ENCODE measurements around the gene GRM4. TPM values are rescaled to one million over a fixed set of nuclear protein-coding genes. Genes with fewer than 3 reads are reported as not detected.

The GRM4 gene
- total RNA-seq, 2 donors from 2014 or later = 4.4 TPM; not detected in 1

DNA sequence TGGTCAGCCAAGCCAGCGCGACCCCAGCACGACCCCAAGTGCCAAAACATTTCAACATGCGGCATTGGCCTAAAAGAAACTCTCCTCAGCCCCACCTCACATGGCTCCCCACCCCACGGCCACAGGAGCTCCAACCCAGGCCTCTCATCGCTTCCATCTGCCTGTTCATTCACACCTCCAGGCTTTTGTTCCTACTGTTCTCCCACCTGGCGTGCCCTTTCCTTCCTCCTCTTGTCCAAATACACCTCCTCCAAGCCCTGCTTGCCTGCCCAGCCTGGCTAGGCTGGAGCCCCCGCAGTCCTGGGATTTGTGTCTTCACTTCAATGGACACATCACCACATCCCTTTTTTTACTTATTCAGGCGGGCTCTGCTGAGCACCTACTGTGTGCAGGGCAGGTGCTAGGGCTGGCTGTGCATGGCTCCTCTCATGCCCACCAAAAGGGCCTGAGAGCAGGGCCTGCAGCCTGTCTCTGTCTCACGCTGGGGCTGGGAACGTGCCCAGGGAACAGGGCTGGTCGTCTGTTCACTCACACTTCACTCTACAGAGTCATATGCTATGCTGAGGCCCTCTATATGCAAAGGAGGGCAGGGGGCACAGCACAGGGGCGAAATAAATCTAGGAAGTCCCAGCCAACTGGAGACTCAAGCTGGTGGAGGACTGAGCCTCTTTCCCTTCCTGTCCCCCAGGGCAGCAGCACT, 61.1 kb downstream of the GRM4 start:
- Histone ChIP-seq H3K27me3 (replicated peaks; ENCODE audit: insufficient read depth) (no peaks in the 10 kb centered on the region), H3K36me3 (no peaks in the 10 kb centered on the region), H3K9me3 (no peaks in the 10 kb centered on the region), H3K27ac (no peak overlapping the region), H3K4me3 (no peak overlapping the region), H3K4me1 (replicated peaks) (no peaks in the 10 kb centered on the region)
- WGBS = 67% methylated on average over 13 of the region's 13 CpGs
- no peak for DNase-seq (ENCODE audit: low spot score)
- TF ChIP-seq POLR2A (IDR thresholded peaks at IDR 0.05) = no peak
- no peak for TF ChIP-seq CTCF (IDR thresholded peaks at IDR 0.05)
- intact Hi-C loops (cut with DNase I) = no loop called here

GRCh38 chr6:34082864-34083626, 62.8 kb downstream of the GRM4 start:
- Histone ChIP-seq H3K9me3 (no peaks in the 10 kb centered on the region), H3K27ac (no peak overlapping the region), H3K4me1 (replicated peaks) (no peaks in the 10 kb centered on the region), H3K36me3 (no peaks in the 10 kb centered on the region), H3K4me3 (no peak overlapping the region), H3K27me3 (replicated peaks; ENCODE audit: insufficient read depth) (no peaks in the 10 kb centered on the region)
- intact Hi-C loops (cut with DNase I) = no loop called here
- 70% methylated on average over 25 of the region's 25 CpGs for WGBS
- TF ChIP-seq CTCF (IDR thresholded peaks at IDR 0.05) = no peak
- no peak for TF ChIP-seq POLR2A (IDR thresholded peaks at IDR 0.05)
- no peak for TF ChIP-seq POLR2AphosphoS5 (IDR thresholded peaks at IDR 0.05)
- DNase-seq (ENCODE audit: low spot score) = no peak

- H3K36me3 ChIP-seq = no peaks in the 10 kb centered on the region
- no peak for TF ChIP-seq POLR2A (IDR thresholded peaks at IDR 0.05)
- no peak for TF ChIP-seq CTCF (IDR thresholded peaks at IDR 0.05)
- no peak for TF ChIP-seq POLR2AphosphoS5 (IDR thresholded peaks at IDR 0.05)
- intact Hi-C loops (cut with DNase I) = no loop called here
- no peaks in the 10 kb centered on the region for H3K9me3 ChIP-seq
- H3K4me3 ChIP-seq = no peak overlapping the region
- H3K4me1 ChIP-seq (replicated peaks) = no peaks in the 10 kb centered on the region
- no peak overlapping the region for H3K27ac ChIP-seq
- WGBS = 90% methylated on average over 10 of the region's 10 CpGs
- no peaks in the 10 kb centered on the region for H3K27me3 ChIP-seq (replicated peaks; ENCODE audit: insufficient read depth)
- DNase-seq (ENCODE audit: low spot score) = no peak
Observed at GRCh38 chr6:34082348-34082747, 63.5 kb downstream of the GRM4 start.

DNA sequence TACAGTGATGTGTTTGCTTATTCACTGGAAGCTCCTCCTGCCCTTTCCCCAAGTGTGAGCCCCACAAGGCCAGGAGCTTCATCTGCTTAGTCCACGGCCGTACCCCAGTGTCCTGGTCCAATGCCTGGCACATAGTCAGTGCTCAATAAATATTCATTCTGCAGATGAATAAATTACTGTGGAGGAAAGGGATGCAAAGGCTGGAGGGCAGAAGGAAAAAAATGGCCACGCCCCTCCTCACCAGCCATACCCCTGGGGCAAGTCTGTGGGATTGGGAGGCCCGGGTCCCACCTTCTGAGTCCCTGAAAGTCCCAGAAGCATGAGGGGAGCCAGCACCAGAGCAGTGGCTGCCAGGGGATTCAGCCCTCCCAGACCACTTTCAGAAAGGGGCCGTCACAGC, 65.5 kb downstream of the GRM4 start:
- H3K27ac ChIP-seq = no peak overlapping the region
- no peaks in the 10 kb centered on the region for H3K9me3 ChIP-seq
- H3K4me1 ChIP-seq (replicated peaks) = no peaks in the 10 kb centered on the region
- DNase-seq (ENCODE audit: low spot score) = no peak
- no peak for TF ChIP-seq POLR2AphosphoS5 (IDR thresholded peaks at IDR 0.05)
- no peak for TF ChIP-seq POLR2A (IDR thresholded peaks at IDR 0.05)
- TF ChIP-seq CTCF (IDR thresholded peaks at IDR 0.05) = no peak
- WGBS = 89% methylated on average over 4 of the region's 5 CpGs
- intact Hi-C loops (cut with DNase I) = no loop called here
- H3K4me3 ChIP-seq = no peak overlapping the region
- H3K36me3 ChIP-seq = no peaks in the 10 kb centered on the region
- no peaks in the 10 kb centered on the region for H3K27me3 ChIP-seq (replicated peaks; ENCODE audit: insufficient read depth)

GRCh38 chr6:34079899-34080298, 66.0 kb downstream of the GRM4 start:
- Histone ChIP-seq H3K4me3 (no peak overlapping the region), H3K27ac (no peak overlapping the region), H3K4me1 (replicated peaks) (no peaks in the 10 kb centered on the region), H3K36me3 (no peaks in the 10 kb centered on the region), H3K27me3 (replicated peaks; ENCODE audit: insufficient read depth) (no peaks in the 10 kb centered on the region), H3K9me3 (no peaks in the 10 kb centered on the region)
- no peak for DNase-seq (ENCODE audit: low spot score)
- TF ChIP-seq POLR2AphosphoS5 (IDR thresholded peaks at IDR 0.05) (no peak), CTCF (IDR thresholded peaks at IDR 0.05) (no peak), POLR2A (IDR thresholded peaks at IDR 0.05) (no peak)
- intact Hi-C loops (cut with DNase I) = no loop called here
- 86% methylated on average over 8 of the region's 8 CpGs for WGBS
